ENCODE data around the gene SMC1B. TPM values are rescaled to one million over a fixed set of nuclear protein-coding genes. Genes with fewer than 3 reads are reported as not detected.

Gene SMC1B
- total RNA-seq, 1 donor from 2014 or later, result not detected

- H3K9me3 ChIP-seq, result no peaks in the 10 kb centered on the region
- intact Hi-C loops (cut with DNase I), result loop anchor here (5.0 to 10.0 kb wide), 2 partner anchors 125 to 802 kb away; no protein-coding TSS in a partner anchor
- DNase-seq (ENCODE audit: low spot score in 2 of 2), result no peak
- peaks cover 4 to 13% of the 10 kb centered on the region in 2 donors for H3K4me1 ChIP-seq
- no peaks in the 10 kb centered on the region for H3K27me3 ChIP-seq
- no peak overlapping the region for H3K4me3 ChIP-seq
- TF ChIP-seq, protein P1, sequence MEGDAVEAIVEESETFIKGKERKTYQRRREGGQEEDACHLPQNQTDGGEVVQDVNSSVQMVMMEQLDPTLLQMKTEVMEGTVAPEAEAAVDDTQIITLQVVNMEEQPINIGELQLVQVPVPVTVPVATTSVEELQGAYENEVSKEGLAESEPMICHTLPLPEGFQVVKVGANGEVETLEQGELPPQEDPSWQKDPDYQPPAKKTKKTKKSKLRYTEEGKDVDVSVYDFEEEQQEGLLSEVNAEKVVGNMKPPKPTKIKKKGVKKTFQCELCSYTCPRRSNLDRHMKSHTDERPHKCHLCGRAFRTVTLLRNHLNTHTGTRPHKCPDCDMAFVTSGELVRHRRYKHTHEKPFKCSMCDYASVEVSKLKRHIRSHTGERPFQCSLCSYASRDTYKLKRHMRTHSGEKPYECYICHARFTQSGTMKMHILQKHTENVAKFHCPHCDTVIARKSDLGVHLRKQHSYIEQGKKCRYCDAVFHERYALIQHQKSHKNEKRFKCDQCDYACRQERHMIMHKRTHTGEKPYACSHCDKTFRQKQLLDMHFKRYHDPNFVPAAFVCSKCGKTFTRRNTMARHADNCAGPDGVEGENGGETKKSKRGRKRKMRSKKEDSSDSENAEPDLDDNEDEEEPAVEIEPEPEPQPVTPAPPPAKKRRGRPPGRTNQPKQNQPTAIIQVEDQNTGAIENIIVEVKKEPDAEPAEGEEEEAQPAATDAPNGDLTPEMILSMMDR (IDR thresholded peaks at IDR 0.05), result no peak
- H3K27ac ChIP-seq, result no peak overlapping the region
- H3K36me3 ChIP-seq, result no peaks in the 10 kb centered on the region
Measured at GRCh38 chr22:45312415-45312814, 101.0 kb downstream of the SMC1B start.

GRCh38 chr22:45310977-45311531, 102.3 kb downstream of the SMC1B start:
- Histone ChIP-seq H3K4me3 (peak overlapping the region; percentile 93 to 99), H3K27ac (peak overlapping the region; percentile 78 to 89), H3K36me3 (no peaks in the 10 kb centered on the region), H3K27me3 (no peaks in the 10 kb centered on the region), H3K4me1 (peaks cover 0 to 3% of the 10 kb centered on the region in 2 donors), H3K9me3 (no peaks in the 10 kb centered on the region)
- TF ChIP-seq, protein P1 (IDR thresholded peaks at IDR 0.05), result no peak
- no peak for DNase-seq (ENCODE audit: low spot score in 2 of 2)
- intact Hi-C loops (cut with DNase I), result loop anchor here (5.0 to 10.0 kb wide), 2 partner anchors 126 to 804 kb away; no protein-coding TSS in a partner anchor

GRCh38 chr22:45310331-45310976, 102.9 kb downstream of the SMC1B start:
- Histone ChIP-seq H3K4me1 (peaks cover 0 to 3% of the 10 kb centered on the region in 2 donors), H3K9me3 (no peaks in the 10 kb centered on the region), H3K36me3 (no peaks in the 10 kb centered on the region), H3K27me3 (no peaks in the 10 kb centered on the region), H3K4me3 (peak overlapping the region; percentile 93 to 99), H3K27ac (peak overlapping the region; percentile 78 to 89)
- DNase-seq (ENCODE audit: low spot score in 2 of 2), result no peak
- TF ChIP-seq, protein P1 (IDR thresholded peaks at IDR 0.05), result no peak
- intact Hi-C loops (cut with DNase I), result loop anchor here (5.0 to 10.0 kb wide), 2 partner anchors 127 to 804 kb away; no protein-coding TSS in a partner anchor

DNA sequence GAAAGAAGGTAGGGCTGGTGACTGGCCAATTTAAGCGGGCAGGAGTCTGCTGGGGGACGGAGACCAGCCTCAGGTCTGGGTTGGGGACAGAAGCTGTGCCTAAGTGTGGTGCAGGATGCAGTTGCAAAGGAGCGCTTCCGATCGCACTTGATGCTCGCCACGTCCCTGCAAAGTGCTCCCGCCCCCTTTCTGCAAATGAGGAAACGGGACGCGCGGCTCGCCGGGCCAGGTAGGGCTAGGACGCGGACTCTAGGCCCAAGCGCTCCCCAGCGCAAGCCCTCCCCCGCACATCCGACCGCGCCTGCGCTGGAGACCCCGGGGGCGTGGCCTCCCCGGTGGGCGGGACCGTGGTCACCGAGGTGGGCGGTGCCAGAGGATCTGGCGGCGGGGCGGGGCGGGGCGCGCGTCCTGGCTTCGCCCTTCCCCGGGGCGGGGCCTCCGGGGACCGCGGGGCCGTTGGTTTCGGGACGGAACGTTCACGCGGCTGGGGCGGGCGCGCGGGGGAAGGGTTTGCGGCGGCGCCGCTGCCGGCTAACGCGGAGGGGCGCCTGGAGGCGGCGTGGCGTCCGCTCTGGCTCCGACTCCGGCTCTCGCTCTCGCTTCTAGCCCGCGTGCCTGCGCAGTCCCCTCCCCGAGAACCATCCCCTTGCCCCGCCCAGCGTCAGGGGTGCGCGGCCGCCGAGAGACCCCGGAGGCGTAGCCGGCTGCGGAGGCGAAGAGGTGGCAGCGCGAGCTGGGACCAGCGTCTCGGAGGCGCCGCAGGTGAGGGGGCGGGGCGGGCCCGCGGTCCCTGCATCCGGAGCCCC, 103.8 kb downstream of the SMC1B start, which contains the start of gene FAM118A:
Gene FAM118A, plus strand, starts transcription at position 513 of the 806 bp plus-strand sequence. CDS start 12,446 bp downstream, outside the sequence.
- Histone ChIP-seq H3K4me1 (peaks cover 0 to 3% of the 10 kb centered on the region in 2 donors), H3K36me3 (no peaks in the 10 kb centered on the region), H3K27me3 (no peaks in the 10 kb centered on the region), H3K9me3 (no peaks in the 10 kb centered on the region), H3K4me3 (peak within 1 kb of the TSS; percentile 93 to 99), H3K27ac (peak within 1 kb of the TSS; percentile 78 to 89)
- intact Hi-C loops (cut with DNase I), result loop anchor here (1.0 to 10.0 kb wide), 8 partner anchors 8 to 805 kb away; partner anchors contain the start of genes RIBC2 and SMC1B
- TF ChIP-seq, protein P1 (IDR thresholded peaks at IDR 0.05), result no peak
- DNase-seq (ENCODE audit: low spot score in 2 of 2), result peak; percentile 76 to 95

DNA sequence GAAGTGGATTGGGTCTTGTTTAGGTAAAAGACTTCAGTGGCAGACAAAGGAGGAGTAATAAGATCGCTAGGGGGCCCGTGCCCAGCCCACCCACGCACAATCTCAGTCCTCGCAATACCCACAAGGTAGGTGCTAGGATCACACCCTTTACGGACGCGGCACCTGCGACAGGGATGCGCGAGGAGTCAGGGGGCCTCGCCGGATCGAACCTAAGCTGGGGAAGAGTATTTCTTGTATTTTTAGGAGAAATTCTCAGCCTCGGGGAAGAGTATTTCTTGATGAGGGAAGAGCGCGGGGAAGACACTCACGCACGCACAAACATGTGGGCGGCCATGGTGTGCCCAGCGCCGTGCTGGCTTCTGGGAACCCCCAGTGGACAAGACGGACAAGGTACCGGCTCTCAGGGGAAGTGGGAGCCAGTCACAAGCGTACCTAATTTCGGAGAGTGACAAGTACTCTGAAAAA, 104.4 kb downstream of the SMC1B start:
- Histone ChIP-seq H3K4me3 (peak overlapping the region; percentile 93 to 99), H3K27me3 (no peaks in the 10 kb centered on the region)

More for the DNA sequence above, 104.4 kb downstream of the SMC1B start:
- TF ChIP-seq, protein P1 (IDR thresholded peaks at IDR 0.05), result no peak
- peaks cover 0 to 3% of the 10 kb centered on the region in 2 donors for H3K4me1 ChIP-seq
- H3K36me3 ChIP-seq, result no peaks in the 10 kb centered on the region
- DNase-seq (ENCODE audit: low spot score in 2 of 2), result no peak
- intact Hi-C loops (cut with DNase I), result loop anchor here (1.0 kb wide), 6 partner anchors 8 to 244 kb away; partner anchors contain the start of genes RIBC2 and SMC1B
- H3K27ac ChIP-seq, result peak overlapping the region in 1 of 2 donors; percentile 32
- H3K9me3 ChIP-seq, result no peaks in the 10 kb centered on the region

Measured in ascending aorta (tissue), 2 donors.